HG03432 (cell line): ENCODE measurements around the gene NOXA1.

Source experiments
- ATAC-seq: cut with Tn5 transposase; IDR thresholded peaks from one replicate; pipeline ENCODE4 v1.9.1; 2021; ENCODE audit warnings: mild to moderate bottlenecking, moderate library complexity; ENCODE audit not compliant: unreplicated experiment

The NOXA1 gene

DNA sequence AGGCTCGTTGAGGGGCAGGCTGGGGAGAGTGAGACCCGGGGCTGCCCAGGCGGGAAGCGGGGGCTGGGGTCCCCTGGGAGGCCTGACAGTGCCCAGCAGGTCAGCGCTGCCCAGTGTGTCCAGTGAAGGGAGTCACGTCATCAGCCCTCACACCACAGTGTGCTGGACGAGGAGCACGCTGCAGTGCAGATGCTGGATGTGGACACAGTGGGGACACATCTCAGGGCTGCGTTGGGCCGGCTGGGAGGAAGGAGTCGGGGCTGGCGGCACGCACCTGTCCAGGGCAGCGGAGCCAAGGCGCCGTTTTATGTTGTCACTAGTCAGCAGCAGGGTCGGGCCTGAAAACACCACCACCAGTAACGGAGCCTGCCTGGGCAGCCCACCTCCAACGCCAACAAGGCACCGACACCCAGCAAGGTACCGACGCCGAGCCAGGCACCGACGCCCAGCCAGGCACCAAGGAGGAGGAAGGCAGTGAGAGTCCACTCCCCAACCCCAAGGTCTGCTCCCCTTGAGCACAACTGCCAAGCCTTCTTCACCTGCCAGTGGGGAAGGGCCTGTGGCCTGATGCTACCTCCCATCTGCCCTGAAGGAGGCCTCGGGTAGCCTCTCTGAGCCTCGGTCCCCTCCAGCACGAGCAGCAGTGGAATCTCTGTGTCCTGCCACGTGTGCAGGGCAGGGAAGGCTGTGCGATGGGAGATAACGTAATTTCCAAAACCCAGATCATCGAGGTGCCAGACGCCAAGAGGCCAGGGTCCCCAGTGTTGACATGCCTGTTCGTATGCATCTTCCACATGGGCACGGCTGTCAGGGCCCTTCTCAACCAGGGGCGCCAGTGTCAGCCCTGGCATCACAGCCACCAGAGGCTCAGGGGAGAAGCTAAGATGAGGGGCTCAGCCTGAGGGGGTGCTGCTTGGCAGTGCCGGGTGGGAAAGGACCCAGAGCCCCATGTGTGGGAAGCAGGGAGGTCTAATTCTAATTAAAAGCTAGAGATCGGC, 57.8 kb downstream of the NOXA1 start:
- ATAC-seq = no peak

DNA sequence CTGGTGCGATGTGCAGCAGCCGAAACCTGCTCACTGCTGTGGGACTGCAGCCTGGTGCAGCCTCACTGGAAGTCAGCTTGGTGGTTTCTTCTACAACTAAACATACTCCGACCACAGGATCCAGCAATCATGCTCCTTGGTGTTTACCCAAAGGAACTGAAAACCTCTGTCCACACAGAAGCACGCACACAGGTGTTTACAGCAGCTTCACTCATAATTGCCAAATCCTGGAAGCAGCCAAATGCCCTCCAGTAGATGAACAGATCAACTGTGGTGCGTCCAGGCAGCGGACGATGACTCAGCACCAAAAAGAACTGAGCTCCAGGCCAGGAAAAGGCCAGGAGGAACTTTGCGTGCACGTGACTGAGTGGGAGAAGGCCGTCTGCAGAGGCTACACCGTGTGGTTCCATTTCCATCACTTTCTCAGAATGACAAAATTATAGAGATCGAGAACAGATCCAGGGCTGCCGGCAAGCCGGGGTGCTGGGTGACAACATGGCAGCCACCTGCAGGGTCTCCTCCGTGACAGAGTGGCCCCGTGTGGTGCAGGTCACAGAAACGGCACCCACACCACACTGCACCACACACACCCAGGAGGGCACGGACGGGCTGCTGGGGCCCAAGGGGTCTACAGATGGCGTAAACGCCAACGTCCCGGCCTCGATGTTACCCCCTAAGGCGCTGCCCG, 59.0 kb downstream of the NOXA1 start:
- no peak for ATAC-seq
